ENCODE results near the gene PEAK1.

The PEAK1 gene

GRCh38 chr15:77327168-77327567 is 92.7 kb downstream of the PEAK1 start:
- DNase-seq, result no peak
- Histone ChIP-seq H3K27ac (ENCODE audit: insufficient read depth, low read length, poor library complexity, severe bottlenecking) (no peak overlapping the region), H3K27me3 (replicated peaks; ENCODE audit: control insufficient read depth, insufficient read depth, low read length, poor library complexity, severe bottlenecking) (no peaks in the 10 kb centered on the region), H3K4me3 (ENCODE audit: insufficient read depth, low read depth, low read length, poor library complexity, severe bottlenecking) (no peak overlapping the region), H3K4me1 (ENCODE audit: control insufficient read depth, insufficient read depth, low read length, poor library complexity, severe bottlenecking) (no peaks in the 10 kb centered on the region), H3K36me3 (ENCODE audit: control insufficient read depth, insufficient read depth, low read length) (no peaks in the 10 kb centered on the region), H3K9me3 (ENCODE audit: control insufficient read depth, low read length) (no peaks in the 10 kb centered on the region)

GRCh38 chr15:77326366-77326765 is 93.5 kb downstream of the PEAK1 start:
- H3K27me3 ChIP-seq (replicated peaks; ENCODE audit: control insufficient read depth, insufficient read depth, low read length, poor library complexity, severe bottlenecking), result no peaks in the 10 kb centered on the region
- H3K36me3 ChIP-seq (ENCODE audit: control insufficient read depth, insufficient read depth, low read length), result no peaks in the 10 kb centered on the region
- no peaks in the 10 kb centered on the region for H3K9me3 ChIP-seq (ENCODE audit: control insufficient read depth, low read length)
- H3K4me1 ChIP-seq (ENCODE audit: control insufficient read depth, insufficient read depth, low read length, poor library complexity, severe bottlenecking), result no peaks in the 10 kb centered on the region
- H3K4me3 ChIP-seq (ENCODE audit: insufficient read depth, low read depth, low read length, poor library complexity, severe bottlenecking), result no peak overlapping the region
- H3K27ac ChIP-seq (ENCODE audit: insufficient read depth, low read length, poor library complexity, severe bottlenecking), result no peak overlapping the region
- no peak for DNase-seq

- Histone ChIP-seq H3K4me3 (ENCODE audit: insufficient read depth, low read depth, low read length, poor library complexity, severe bottlenecking) (no peak overlapping the region), H3K36me3 (ENCODE audit: control insufficient read depth, insufficient read depth, low read length) (no peaks in the 10 kb centered on the region), H3K9me3 (ENCODE audit: control insufficient read depth, low read length) (no peaks in the 10 kb centered on the region), H3K4me1 (ENCODE audit: control insufficient read depth, insufficient read depth, low read length, poor library complexity, severe bottlenecking) (no peaks in the 10 kb centered on the region), H3K27me3 (replicated peaks; ENCODE audit: control insufficient read depth, insufficient read depth, low read length, poor library complexity, severe bottlenecking) (no peaks in the 10 kb centered on the region), H3K27ac (ENCODE audit: insufficient read depth, low read length, poor library complexity, severe bottlenecking) (no peak overlapping the region)
- no peak for DNase-seq
These were observed 107.4 kb downstream of the PEAK1 start for GRCh38 chr15:77312523-77312922.

- Histone ChIP-seq H3K36me3 (ENCODE audit: control insufficient read depth, insufficient read depth, low read length) (no peaks in the 10 kb centered on the region), H3K4me3 (ENCODE audit: insufficient read depth, low read depth, low read length, poor library complexity, severe bottlenecking) (no peak overlapping the region), H3K27me3 (replicated peaks; ENCODE audit: control insufficient read depth, insufficient read depth, low read length, poor library complexity, severe bottlenecking) (no peaks in the 10 kb centered on the region), H3K4me1 (ENCODE audit: control insufficient read depth, insufficient read depth, low read length, poor library complexity, severe bottlenecking) (no peaks in the 10 kb centered on the region), H3K27ac (ENCODE audit: insufficient read depth, low read length, poor library complexity, severe bottlenecking) (no peak overlapping the region), H3K9me3 (ENCODE audit: control insufficient read depth, low read length) (no peaks in the 10 kb centered on the region)
- no peak for DNase-seq
These were observed 108.1 kb downstream of the PEAK1 start for GRCh38 chr15:77311618-77312398.

- no peaks in the 10 kb centered on the region for H3K9me3 ChIP-seq (ENCODE audit: control insufficient read depth, low read length)
- no peak overlapping the region for H3K4me3 ChIP-seq (ENCODE audit: insufficient read depth, low read depth, low read length, poor library complexity, severe bottlenecking)
- H3K36me3 ChIP-seq (ENCODE audit: control insufficient read depth, insufficient read depth, low read length), result no peaks in the 10 kb centered on the region
- no peak for DNase-seq
- H3K27me3 ChIP-seq (replicated peaks; ENCODE audit: control insufficient read depth, insufficient read depth, low read length, poor library complexity, severe bottlenecking), result no peaks in the 10 kb centered on the region
- no peaks in the 10 kb centered on the region for H3K4me1 ChIP-seq (ENCODE audit: control insufficient read depth, insufficient read depth, low read length, poor library complexity, severe bottlenecking)
- H3K27ac ChIP-seq (ENCODE audit: insufficient read depth, low read length, poor library complexity, severe bottlenecking), result no peak overlapping the region
These were observed 108.9 kb downstream of the PEAK1 start for GRCh38 chr15:77311020-77311419.

- no peak for DNase-seq
- no peak overlapping the region for H3K27ac ChIP-seq (ENCODE audit: insufficient read depth, low read length, poor library complexity, severe bottlenecking)
- no peaks in the 10 kb centered on the region for H3K27me3 ChIP-seq (replicated peaks; ENCODE audit: control insufficient read depth, insufficient read depth, low read length, poor library complexity, severe bottlenecking)
- no peaks in the 10 kb centered on the region for H3K36me3 ChIP-seq (ENCODE audit: control insufficient read depth, insufficient read depth, low read length)
- H3K4me3 ChIP-seq (ENCODE audit: insufficient read depth, low read depth, low read length, poor library complexity, severe bottlenecking), result no peak overlapping the region
- H3K9me3 ChIP-seq (ENCODE audit: control insufficient read depth, low read length), result no peaks in the 10 kb centered on the region
- no peaks in the 10 kb centered on the region for H3K4me1 ChIP-seq (ENCODE audit: control insufficient read depth, insufficient read depth, low read length, poor library complexity, severe bottlenecking)
These were observed 110.5 kb downstream of the PEAK1 start for GRCh38 chr15:77309392-77309791.

GRCh38 chr15:77305953-77306352 is 114.0 kb downstream of the PEAK1 start:
- H3K4me3 ChIP-seq (ENCODE audit: insufficient read depth, low read depth, low read length, poor library complexity, severe bottlenecking), result no peak overlapping the region
- no peaks in the 10 kb centered on the region for H3K4me1 ChIP-seq (ENCODE audit: control insufficient read depth, insufficient read depth, low read length, poor library complexity, severe bottlenecking)
- no peaks in the 10 kb centered on the region for H3K36me3 ChIP-seq (ENCODE audit: control insufficient read depth, insufficient read depth, low read length)
- H3K27ac ChIP-seq (ENCODE audit: insufficient read depth, low read length, poor library complexity, severe bottlenecking), result no peak overlapping the region
- no peaks in the 10 kb centered on the region for H3K27me3 ChIP-seq (replicated peaks; ENCODE audit: control insufficient read depth, insufficient read depth, low read length, poor library complexity, severe bottlenecking)
- H3K9me3 ChIP-seq (ENCODE audit: control insufficient read depth, low read length), result no peaks in the 10 kb centered on the region
- DNase-seq, result no peak

- H3K9me3 ChIP-seq (ENCODE audit: control insufficient read depth, low read length), result no peaks in the 10 kb centered on the region
- H3K4me1 ChIP-seq (ENCODE audit: control insufficient read depth, insufficient read depth, low read length, poor library complexity, severe bottlenecking), result no peaks in the 10 kb centered on the region
- no peaks in the 10 kb centered on the region for H3K36me3 ChIP-seq (ENCODE audit: control insufficient read depth, insufficient read depth, low read length)
- no peak for DNase-seq
- no peak overlapping the region for H3K4me3 ChIP-seq (ENCODE audit: insufficient read depth, low read depth, low read length, poor library complexity, severe bottlenecking)
- H3K27ac ChIP-seq (ENCODE audit: insufficient read depth, low read length, poor library complexity, severe bottlenecking), result no peak overlapping the region
- H3K27me3 ChIP-seq (replicated peaks; ENCODE audit: control insufficient read depth, insufficient read depth, low read length, poor library complexity, severe bottlenecking), result no peaks in the 10 kb centered on the region
These were observed 123.0 kb downstream of the PEAK1 start for GRCh38 chr15:77296773-77297337.

GRCh38 chr15:77295446-77295845 is 124.5 kb downstream of the PEAK1 start:
- Histone ChIP-seq H3K36me3 (ENCODE audit: control insufficient read depth, insufficient read depth, low read length) (no peaks in the 10 kb centered on the region), H3K9me3 (ENCODE audit: control insufficient read depth, low read length) (no peaks in the 10 kb centered on the region), H3K4me3 (ENCODE audit: insufficient read depth, low read depth, low read length, poor library complexity, severe bottlenecking) (no peak overlapping the region), H3K4me1 (ENCODE audit: control insufficient read depth, insufficient read depth, low read length, poor library complexity, severe bottlenecking) (no peaks in the 10 kb centered on the region), H3K27me3 (replicated peaks; ENCODE audit: control insufficient read depth, insufficient read depth, low read length, poor library complexity, severe bottlenecking) (no peaks in the 10 kb centered on the region), H3K27ac (ENCODE audit: insufficient read depth, low read length, poor library complexity, severe bottlenecking) (no peak overlapping the region)
- no peak for DNase-seq

- no peak overlapping the region for H3K27ac ChIP-seq (ENCODE audit: insufficient read depth, low read length, poor library complexity, severe bottlenecking)
- DNase-seq, result no peak
- H3K27me3 ChIP-seq (replicated peaks; ENCODE audit: control insufficient read depth, insufficient read depth, low read length, poor library complexity, severe bottlenecking), result no peaks in the 10 kb centered on the region
These were observed 126.8 kb downstream of the PEAK1 start for GRCh38 chr15:77292969-77293558.

More at GRCh38 chr15:77292969-77293558, 126.8 kb downstream of the PEAK1 start:
- no peaks in the 10 kb centered on the region for H3K36me3 ChIP-seq (ENCODE audit: control insufficient read depth, insufficient read depth, low read length)
- H3K4me1 ChIP-seq (ENCODE audit: control insufficient read depth, insufficient read depth, low read length, poor library complexity, severe bottlenecking), result no peaks in the 10 kb centered on the region
- H3K9me3 ChIP-seq (ENCODE audit: control insufficient read depth, low read length), result no peaks in the 10 kb centered on the region
- H3K4me3 ChIP-seq (ENCODE audit: insufficient read depth, low read depth, low read length, poor library complexity, severe bottlenecking), result no peak overlapping the region
